ENCODE results near the gene MDFIC2.

DNA sequence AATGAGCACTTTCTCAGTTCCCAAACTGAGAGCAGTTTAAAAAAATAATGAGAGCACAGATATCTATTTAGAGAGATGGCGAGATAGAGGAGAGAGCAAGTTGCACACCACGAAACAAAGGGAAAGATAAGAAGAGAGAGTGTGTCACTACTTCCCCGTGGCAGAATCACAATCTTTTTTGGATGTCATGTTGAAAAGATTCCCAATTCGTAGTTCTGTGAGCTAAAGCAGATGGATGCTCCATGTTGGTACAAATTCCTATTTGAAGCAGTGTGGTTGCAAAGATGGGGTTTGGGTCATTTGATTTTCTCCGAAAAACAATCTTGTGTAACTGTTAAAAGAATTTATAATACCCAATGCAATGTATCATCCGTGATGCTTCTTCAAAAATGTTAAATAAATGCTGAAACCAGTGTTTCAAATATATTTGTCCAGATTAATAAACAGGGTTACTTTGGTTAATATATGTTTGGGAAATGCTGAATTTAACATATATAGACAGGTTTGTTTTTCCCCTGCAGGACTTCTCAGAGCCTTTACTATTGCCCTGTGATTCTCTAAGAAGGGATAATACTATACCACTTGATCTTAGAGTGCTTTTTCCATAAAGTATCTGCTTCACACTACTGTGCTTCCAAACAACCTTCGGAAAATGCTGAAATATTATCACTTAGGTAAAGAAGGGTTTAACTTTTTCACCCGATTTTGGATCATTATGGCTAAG, 128.5 kb downstream of the MDFIC2 start:
- TF ChIP-seq, protein P1, sequence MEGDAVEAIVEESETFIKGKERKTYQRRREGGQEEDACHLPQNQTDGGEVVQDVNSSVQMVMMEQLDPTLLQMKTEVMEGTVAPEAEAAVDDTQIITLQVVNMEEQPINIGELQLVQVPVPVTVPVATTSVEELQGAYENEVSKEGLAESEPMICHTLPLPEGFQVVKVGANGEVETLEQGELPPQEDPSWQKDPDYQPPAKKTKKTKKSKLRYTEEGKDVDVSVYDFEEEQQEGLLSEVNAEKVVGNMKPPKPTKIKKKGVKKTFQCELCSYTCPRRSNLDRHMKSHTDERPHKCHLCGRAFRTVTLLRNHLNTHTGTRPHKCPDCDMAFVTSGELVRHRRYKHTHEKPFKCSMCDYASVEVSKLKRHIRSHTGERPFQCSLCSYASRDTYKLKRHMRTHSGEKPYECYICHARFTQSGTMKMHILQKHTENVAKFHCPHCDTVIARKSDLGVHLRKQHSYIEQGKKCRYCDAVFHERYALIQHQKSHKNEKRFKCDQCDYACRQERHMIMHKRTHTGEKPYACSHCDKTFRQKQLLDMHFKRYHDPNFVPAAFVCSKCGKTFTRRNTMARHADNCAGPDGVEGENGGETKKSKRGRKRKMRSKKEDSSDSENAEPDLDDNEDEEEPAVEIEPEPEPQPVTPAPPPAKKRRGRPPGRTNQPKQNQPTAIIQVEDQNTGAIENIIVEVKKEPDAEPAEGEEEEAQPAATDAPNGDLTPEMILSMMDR (IDR thresholded peaks at IDR 0.05) = no peak
- no peak for TF ChIP-seq POLR2AphosphoS5 (IDR thresholded peaks at IDR 0.05)
